Sigmoid colon (tissue), 4 donors: ENCODE results near the gene AGPAT1.

ENCODE experiments used
- EP300 ChIP-seq, 4 donors: sonication (generic); formaldehyde crosslinking; IDR thresholded peaks; one replicate each; pipeline ENCODE4 v1.6.1; 2017; ENCODE audit warnings: antibody characterized with exemption in 4 of 4
- POLR2A ChIP-seq, 2 donors: fragments of 450-650 bp; IDR thresholded peaks; one replicate each; pipeline ENCODE4 v1.6.1; 2016; ENCODE audit warnings: antibody characterized with exemption in 2 of 2, mild to moderate bottlenecking in 2 of 2, moderate library complexity in 2 of 2
- POLR2AphosphoS5 ChIP-seq, 4 donors: sonication (generic); formaldehyde crosslinking; IDR thresholded peaks; one replicate each; pipeline ENCODE4 v1.6.1; 2017; ENCODE audit warnings: antibody characterized with exemption in 4 of 4
- TF ChIP-seq, protein P1 (sequence below), 4 experiments: fragments of 450-650 bp in 3 of 4; fragments of 200-600 bp in 1 of 4; IDR thresholded peaks; one replicate each; pipeline ENCODE4 v1.5.1; 2016 to 2019; ENCODE audit warnings: antibody characterized with exemption in 4 of 4, mild to moderate bottlenecking in 3 of 4, moderate library complexity in 2 of 4

DNA sequence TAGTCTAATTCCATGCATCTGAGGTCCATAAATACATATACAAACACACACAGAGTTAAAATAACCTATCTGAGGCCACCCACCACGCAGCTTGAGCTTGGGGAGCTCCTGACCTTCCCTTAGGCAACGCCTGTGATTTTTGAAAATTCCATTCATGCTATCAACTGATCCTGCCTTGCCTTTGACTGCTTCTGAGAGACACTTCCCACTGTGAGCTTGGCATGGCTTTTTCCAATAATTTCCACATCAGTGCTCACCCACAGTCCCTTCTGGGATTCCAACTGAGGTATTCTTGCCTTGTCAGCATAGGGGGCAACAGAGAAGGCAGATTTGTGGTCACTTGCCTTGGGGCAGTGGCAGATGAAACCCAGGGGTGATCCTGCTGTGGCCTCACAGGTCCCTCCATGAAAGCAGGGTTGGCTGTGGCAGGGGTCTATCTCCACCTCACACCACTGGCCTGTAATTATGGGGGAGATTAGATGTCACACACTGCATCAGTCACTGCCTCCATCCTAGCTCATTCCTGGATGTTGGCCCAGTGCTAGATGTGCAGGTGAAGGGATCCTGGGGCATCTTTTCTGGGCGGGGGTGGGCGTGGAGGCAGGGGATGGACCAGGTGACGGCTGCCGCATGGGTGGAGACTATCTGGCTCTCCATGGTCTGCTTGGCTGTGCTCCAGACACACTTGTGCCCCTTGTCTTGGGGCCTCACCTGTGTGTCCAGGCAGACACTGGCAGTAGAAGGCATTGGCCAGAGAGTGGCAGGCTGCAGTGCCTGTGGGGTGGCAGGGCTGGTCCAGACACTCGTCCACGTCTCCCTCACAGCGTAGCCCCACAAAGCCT is 27.8 kb upstream of the AGPAT1 start:
- TF ChIP-seq POLR2A (IDR thresholded peaks at IDR 0.05) (no peak), POLR2AphosphoS5 (IDR thresholded peaks at IDR 0.05) (no peak), EP300 (IDR thresholded peaks at IDR 0.05) (no peak)
- TF ChIP-seq, protein P1, sequence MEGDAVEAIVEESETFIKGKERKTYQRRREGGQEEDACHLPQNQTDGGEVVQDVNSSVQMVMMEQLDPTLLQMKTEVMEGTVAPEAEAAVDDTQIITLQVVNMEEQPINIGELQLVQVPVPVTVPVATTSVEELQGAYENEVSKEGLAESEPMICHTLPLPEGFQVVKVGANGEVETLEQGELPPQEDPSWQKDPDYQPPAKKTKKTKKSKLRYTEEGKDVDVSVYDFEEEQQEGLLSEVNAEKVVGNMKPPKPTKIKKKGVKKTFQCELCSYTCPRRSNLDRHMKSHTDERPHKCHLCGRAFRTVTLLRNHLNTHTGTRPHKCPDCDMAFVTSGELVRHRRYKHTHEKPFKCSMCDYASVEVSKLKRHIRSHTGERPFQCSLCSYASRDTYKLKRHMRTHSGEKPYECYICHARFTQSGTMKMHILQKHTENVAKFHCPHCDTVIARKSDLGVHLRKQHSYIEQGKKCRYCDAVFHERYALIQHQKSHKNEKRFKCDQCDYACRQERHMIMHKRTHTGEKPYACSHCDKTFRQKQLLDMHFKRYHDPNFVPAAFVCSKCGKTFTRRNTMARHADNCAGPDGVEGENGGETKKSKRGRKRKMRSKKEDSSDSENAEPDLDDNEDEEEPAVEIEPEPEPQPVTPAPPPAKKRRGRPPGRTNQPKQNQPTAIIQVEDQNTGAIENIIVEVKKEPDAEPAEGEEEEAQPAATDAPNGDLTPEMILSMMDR (IDR thresholded peaks at IDR 0.05) = no peak
